SH-SY5Y (cell line): ENCODE measurements around the gene TWIST2.

Experiments
- GATA2 ChIP-seq: IDR thresholded peaks from 2 replicates; pipeline ENCODE4 v1.6.1; 2011; ENCODE audit warnings: mild to moderate bottlenecking, low read depth, low read length
- GATA3 ChIP-seq: IDR thresholded peaks from 2 replicates; pipeline ENCODE4 v1.6.1; 2011; ENCODE audit warnings: low read depth, mild to moderate bottlenecking, low read length, moderate library complexity

- TF ChIP-seq GATA2 (no peak), GATA3 (no peak)
Observed at GRCh38 chr2:238873841-238874240, 26.0 kb downstream of the TWIST2 start.
